ENCODE measurements around the gene GJB4. TPM values are rescaled to one million over a fixed set of nuclear protein-coding genes. Genes with fewer than 3 reads are reported as not detected.

Gene GJB4
- not detected in 2 replicates for total RNA-seq (ENCODE audit: low replicate concordance)

DNA sequence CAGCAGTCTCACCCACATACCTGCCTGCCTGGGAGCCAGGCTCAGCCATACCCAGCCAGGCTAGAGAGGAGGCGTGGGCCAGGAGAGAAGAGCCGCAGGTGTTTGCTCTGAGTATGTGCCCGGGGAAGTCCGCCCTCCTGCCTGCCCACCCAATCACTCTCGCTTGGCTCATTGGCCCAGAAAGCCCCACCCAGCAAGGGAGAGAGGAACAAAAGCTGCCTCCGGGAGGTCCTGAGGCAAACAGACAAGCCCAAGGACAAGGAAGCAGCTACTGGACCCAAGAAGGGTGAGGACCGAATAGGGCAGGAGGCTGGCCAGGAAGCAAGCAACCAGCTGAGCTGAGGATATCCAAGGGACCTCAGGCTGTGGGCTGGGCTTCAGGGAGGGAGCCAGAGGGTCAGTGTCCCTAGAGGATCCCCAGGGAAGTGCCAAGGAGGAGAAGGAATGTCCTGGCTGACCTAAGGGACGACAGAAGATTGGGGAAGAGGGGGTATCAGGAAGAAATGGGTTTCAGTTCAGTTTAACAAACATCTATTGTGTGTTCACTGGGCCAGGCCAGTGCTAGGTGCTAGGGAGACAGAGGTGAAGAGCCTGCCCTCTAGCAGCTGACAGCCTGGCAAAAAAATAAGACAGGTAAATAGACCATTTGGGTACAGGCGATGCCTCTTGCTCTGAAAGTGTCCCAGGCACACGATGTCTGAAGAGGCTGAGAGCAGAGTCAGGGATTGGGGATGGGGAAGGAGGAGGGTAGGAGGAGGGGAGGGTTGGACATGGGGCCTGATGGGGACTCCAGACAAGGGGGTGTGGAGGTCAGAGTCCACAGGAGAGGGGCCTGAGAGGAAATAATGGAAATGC, at the start of gene GJB4:
Gene GJB4 (plus strand): TSS at position 238 of the 855 bp plus-strand sequence. CDS start 1,515 bp downstream, outside the sequence.
- TF ChIP-seq CTCF (IDR thresholded peaks at IDR 0.05; ENCODE audit: insufficient read depth, low read length), result no peak
- no peak for DNase-seq (ENCODE audit: low read depth)
- no peak within 1 kb of the TSS for H3K4me3 ChIP-seq (ENCODE audit: low read depth, low read length)

- no peak for TF ChIP-seq CTCF (IDR thresholded peaks at IDR 0.05; ENCODE audit: insufficient read depth, low read length)
- no peak for DNase-seq (ENCODE audit: low read depth)
- H3K4me3 ChIP-seq (ENCODE audit: low read depth, low read length), result no peak overlapping the region
These were observed 48.7 kb upstream of the GJB4 start for GRCh38 chr1:34710812-34711211.

- TF ChIP-seq CTCF (IDR thresholded peaks at IDR 0.05; ENCODE audit: insufficient read depth, low read length), result no peak
These were observed 48.1 kb upstream of the GJB4 start for GRCh38 chr1:34711485-34711884.

GRCh38 chr1:34712007-34712688, 47.4 kb upstream of the GJB4 start:
- H3K4me3 ChIP-seq (ENCODE audit: low read depth, low read length), result no peak overlapping the region
- TF ChIP-seq CTCF (IDR thresholded peaks at IDR 0.05; ENCODE audit: insufficient read depth, low read length), result no peak
- DNase-seq (ENCODE audit: low read depth), result no peak

More at GRCh38 chr1:34711485-34711884, 48.1 kb upstream of the GJB4 start:
- no peak overlapping the region for H3K4me3 ChIP-seq (ENCODE audit: low read depth, low read length)
- DNase-seq (ENCODE audit: low read depth), result no peak

DNA sequence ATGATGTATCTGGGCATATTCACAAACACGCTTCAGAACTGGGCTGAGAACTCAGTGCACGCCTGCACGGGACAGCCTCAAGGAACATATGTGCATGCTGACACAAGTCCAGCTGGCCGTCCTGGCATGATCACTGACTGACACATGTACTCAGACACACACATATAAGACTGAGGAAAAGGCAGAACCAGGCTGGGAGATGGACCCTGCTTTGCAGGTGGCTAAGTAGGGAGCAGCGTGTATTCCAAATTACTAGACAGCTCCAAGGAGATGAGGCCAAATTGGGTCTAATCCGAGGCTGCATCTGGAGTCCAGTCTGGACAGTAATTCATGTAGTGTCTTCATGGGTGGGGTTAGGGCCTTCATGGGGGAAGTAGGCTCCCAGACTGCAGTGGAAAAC, 46.1 kb upstream of the GJB4 start:
- no peak for TF ChIP-seq CTCF (IDR thresholded peaks at IDR 0.05; ENCODE audit: insufficient read depth, low read length)
- DNase-seq (ENCODE audit: low read depth), result no peak
- no peak overlapping the region for H3K4me3 ChIP-seq (ENCODE audit: low read depth, low read length)

GRCh38 chr1:34714386-34714785, 45.2 kb upstream of the GJB4 start:
- DNase-seq (ENCODE audit: low read depth), result no peak
- no peak for TF ChIP-seq CTCF (IDR thresholded peaks at IDR 0.05; ENCODE audit: insufficient read depth, low read length)
- H3K4me3 ChIP-seq (ENCODE audit: low read depth, low read length), result no peak overlapping the region
